Colonic mucosa (tissue), 4 donors: Measurements from ENCODE around the gene RALY. TPM values are rescaled to one million over a fixed set of nuclear protein-coding genes. Genes with fewer than 3 reads are reported as not detected.

Experiments used
- DNase-seq: peaks from one replicate; pipeline ENCODE4 v3.0.0-alpha.2; 2020
- H3K27ac ChIP-seq: fragments of 200-600 bp; one replicate; pipeline ENCODE4 v1.8.0; 2021
- H3K27me3 ChIP-seq: fragments of 200-600 bp; one replicate; pipeline ENCODE4 v1.8.0; 2021
- H3K36me3 ChIP-seq: fragments of 200-600 bp; one replicate; pipeline ENCODE4 v1.8.0; 2021
- H3K4me1 ChIP-seq: fragments of 200-600 bp; one replicate; pipeline ENCODE4 v1.8.0; 2021; ENCODE audit warnings: mild to moderate bottlenecking
- H3K4me3 ChIP-seq: fragments of 200-600 bp; one replicate; pipeline ENCODE4 v1.8.0; 2021
- H3K9ac ChIP-seq, 2 donors: one replicate each; pipeline ENCODE4 v1.7.0; 2013; ENCODE audit warnings: control low read depth in 2 of 2, low read depth in 2 of 2, low read length in 2 of 2
- H3K9me3 ChIP-seq: fragments of 200-600 bp; one replicate; pipeline ENCODE4 v1.8.0; 2021
- CTCF ChIP-seq: fragments of 200-600 bp; IDR thresholded peaks from one replicate; pipeline ENCODE4 v1.8.0; 2022; ENCODE audit warnings: antibody characterized with exemption, mild to moderate bottlenecking
- intact Hi-C: fragments of 100-400 bp; cut with DNase I; formaldehyde crosslinking; loops from one replicate; pipeline ENCODE4 v1.14.1; 2022
- total RNA-seq, 2 donors: library from RNA; stranded (reverse); fragmentation: NEBNext Ultra II Directional in 1 of 2; extraction: Animal tissue kit (Norgen Biotek cat#: 25700) in 1 of 2; gene quantifications; one replicate each; pipeline ENCODE4 v1.2.1, GENCODE V29; 2021
- donor health status: healthy.
- donor health status: DM: no; HTN: no; CAD: no.
- donor health status: DM: no; HTN: no; CAD: no.

RALY gene
- total RNA-seq, 2 donors from 2014 or later, result 196 to 212 TPM

GRCh38 chr20:34016736-34017135, 23.0 kb downstream of the RALY start:
- TF ChIP-seq CTCF, result no peak
- Histone ChIP-seq H3K36me3 (no peaks in the 10 kb centered on the region), H3K9me3 (no peaks in the 10 kb centered on the region), H3K4me1 (peaks cover 13% of the 10 kb centered on the region), H3K9ac (no peak overlapping the region), H3K27me3 (no peaks in the 10 kb centered on the region), H3K4me3 (no peak overlapping the region), H3K27ac (no peak overlapping the region)
- intact Hi-C loops, result no loop called here
- DNase-seq, result no peak

DNA sequence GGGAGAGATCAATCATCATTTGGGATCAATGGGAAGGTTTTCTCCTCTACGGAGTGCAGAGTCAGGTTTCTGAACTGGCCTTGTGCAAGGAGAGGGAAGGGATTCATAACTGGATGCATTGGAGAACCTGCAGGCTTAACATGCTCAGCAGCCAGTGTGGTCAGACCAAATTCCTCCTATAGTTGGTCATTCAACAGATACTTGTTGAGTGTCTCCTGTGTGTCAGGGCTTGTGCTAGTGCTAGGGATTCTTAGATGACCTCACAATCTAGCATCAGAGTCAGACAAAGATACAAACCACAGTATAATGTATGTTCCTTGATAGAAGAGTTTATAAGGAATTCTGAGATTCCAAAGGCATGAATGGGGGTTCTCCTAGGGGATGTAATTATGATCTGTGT, 23.9 kb downstream of the RALY start:
- Histone ChIP-seq H3K4me3 (no peak overlapping the region), H3K27me3 (no peaks in the 10 kb centered on the region), H3K9me3 (no peaks in the 10 kb centered on the region), H3K36me3 (no peaks in the 10 kb centered on the region), H3K9ac (no peak overlapping the region), H3K27ac (no peak overlapping the region), H3K4me1 (peaks cover 13% of the 10 kb centered on the region)
- intact Hi-C loops, result no loop called here
- DNase-seq, result no peak
- TF ChIP-seq CTCF, result no peak

- TF ChIP-seq CTCF, result no peak
- no peak overlapping the region for H3K4me3 ChIP-seq
- H3K4me1 ChIP-seq, result peaks cover 13% of the 10 kb centered on the region
- no peak overlapping the region for H3K27ac ChIP-seq
- intact Hi-C loops, result no loop called here
- no peak for DNase-seq
- H3K9me3 ChIP-seq, result no peaks in the 10 kb centered on the region
- H3K27me3 ChIP-seq, result no peaks in the 10 kb centered on the region
- H3K9ac ChIP-seq, result no peak overlapping the region
- H3K36me3 ChIP-seq, result no peaks in the 10 kb centered on the region
Observed at GRCh38 chr20:34018166-34018565, 24.5 kb downstream of the RALY start.

GRCh38 chr20:34022151-34022838, 28.6 kb downstream of the RALY start:
- Histone ChIP-seq H3K27me3 (no peaks in the 10 kb centered on the region), H3K4me3 (no peak overlapping the region), H3K4me1 (peaks cover 20% of the 10 kb centered on the region), H3K27ac (no peak overlapping the region), H3K9me3 (no peaks in the 10 kb centered on the region), H3K36me3 (no peaks in the 10 kb centered on the region), H3K9ac (peak overlapping the region in 1 of 2 donors; percentile 28)
- TF ChIP-seq CTCF, result no peak
- intact Hi-C loops, result no loop called here
- DNase-seq, result no peak

- no peak for DNase-seq
- Histone ChIP-seq H3K9ac (peak overlapping the region in 1 of 2 donors; percentile 28), H3K9me3 (no peaks in the 10 kb centered on the region), H3K27me3 (no peaks in the 10 kb centered on the region), H3K4me1 (peaks cover 20% of the 10 kb centered on the region), H3K36me3 (no peaks in the 10 kb centered on the region), H3K27ac (no peak overlapping the region), H3K4me3 (no peak overlapping the region)
- TF ChIP-seq CTCF, result no peak
- intact Hi-C loops, result no loop called here
Observed at GRCh38 chr20:34022839-34023234, 29.1 kb downstream of the RALY start.
